CD14-positive monocyte (primary cell): Measurements from ENCODE around the gene CDC25B. TPM values are rescaled to one million over a fixed set of nuclear protein-coding genes. Genes with fewer than 3 reads are reported as not detected.

Source experiments
- DNase-seq, 3 donors: peaks; one replicate each; pipeline ENCODE4 v3.0.0-alpha.2; 2011 to 2022
- H2AFZ ChIP-seq: 2 replicates; pipeline ENCODE4 v1.6.0; 2012; ENCODE audit warnings: mild to moderate bottlenecking, low read depth, low read length, inconsistent platforms; ENCODE audit not compliant: insufficient read depth, poor library complexity, severe bottlenecking
- H3K27ac ChIP-seq, 2 donors: 1 replicate in 1 of 2; 2 replicates in 1 of 2; pipeline ENCODE4 v1.5.1; 2012 to 2013; ENCODE audit warnings: low read length in 2 of 2, control low read depth in 1 of 2, inconsistent platforms in 1 of 2, low read depth in 1 of 2, mild to moderate bottlenecking in 1 of 2
- H3K27me3 ChIP-seq, 2 donors: one replicate each; pipeline versions ENCODE4 v1.6.0 to v1.6.1; 2011 to 2013; ENCODE audit warnings: low read length in 2 of 2; ENCODE audit not compliant: control insufficient read depth in 2 of 2, insufficient read depth in 2 of 2
- H3K36me3 ChIP-seq, 2 donors: replicated peaks in 1 of 2; 1 replicate in 1 of 2; 2 replicates in 1 of 2; pipeline versions ENCODE4 v1.5.1 to v1.6.1; 2012 to 2013; ENCODE audit warnings: low read length in 2 of 2, control low read depth in 1 of 2, inconsistent platforms in 1 of 2, mild to moderate bottlenecking in 1 of 2; ENCODE audit not compliant: insufficient read depth in 2 of 2, control insufficient read depth in 1 of 2
- H3K4me1 ChIP-seq, 2 donors: 1 replicate in 1 of 2; 2 replicates in 1 of 2; pipeline versions ENCODE4 v1.5.1 to v1.6.1; 2012 to 2013; ENCODE audit warnings: low read length in 2 of 2, control low read depth in 1 of 2, inconsistent platforms in 1 of 2, mild to moderate bottlenecking in 1 of 2, moderate library complexity in 1 of 2; ENCODE audit not compliant: insufficient read depth in 2 of 2, control insufficient read depth in 1 of 2
- H3K4me2 ChIP-seq: replicated peaks from 2 replicates; pipeline ENCODE3; 2012; ENCODE audit warnings: low read length, moderate library complexity, mild to moderate bottlenecking; ENCODE audit not compliant: poor library complexity, severe bottlenecking; ENCODE audit errors: extremely low read depth
- H3K4me3 ChIP-seq, 3 experiments: fragments of 200-600 bp in 1 of 3; sonication (generic) in 1 of 3; replicated peaks in 1 of 3; 1 replicate in 2 of 3; 2 replicates in 1 of 3; pipeline ENCODE4 v1.5.1; 2011 to 2013; ENCODE audit warnings: low read length in 3 of 3, mild to moderate bottlenecking in 3 of 3, control low read depth in 2 of 3, low read depth in 2 of 3, inconsistent platforms in 1 of 3, moderate library complexity in 1 of 3
- H3K79me2 ChIP-seq: 2 replicates; pipeline ENCODE4 v1.6.0; 2012; ENCODE audit warnings: mild to moderate bottlenecking, control low read depth, inconsistent platforms, low read length, moderate library complexity; ENCODE audit not compliant: insufficient read depth
- H3K9ac ChIP-seq: 2 replicates; pipeline ENCODE4 v1.6.0; 2017; ENCODE audit warnings: low read length, mild to moderate bottlenecking; ENCODE audit not compliant: insufficient read depth, poor library complexity, severe bottlenecking
- H3K9me3 ChIP-seq, 2 donors: replicated peaks in 1 of 2; 1 replicate in 1 of 2; 2 replicates in 1 of 2; pipeline versions ENCODE4 v1.5.1 to v1.6.1; 2012 to 2013; ENCODE audit warnings: low read length in 2 of 2, control low read depth in 1 of 2; ENCODE audit not compliant: control insufficient read depth in 1 of 2, insufficient read depth in 1 of 2
- H4K20me1 ChIP-seq: 2 replicates; pipeline ENCODE4 v1.6.0; 2012; ENCODE audit warnings: mild to moderate bottlenecking, low read length, control low read depth, moderate library complexity; ENCODE audit not compliant: insufficient read depth
- H3K27ac Mint-ChIP-seq, 7 donors: one replicate each; pipeline ENCODE4 v1.8.0; 2020; ENCODE audit warnings: mild to moderate bottlenecking in 7 of 7, mixed read lengths in 7 of 7, moderate library complexity in 6 of 7, inconsistent platforms in 2 of 7
- H3K27me3 Mint-ChIP-seq, 3 donors: one replicate each; pipeline ENCODE4 v1.8.0; 2021 to 2022; ENCODE audit warnings: low read depth in 3 of 3, mild to moderate bottlenecking in 3 of 3, mixed read lengths in 3 of 3, moderate library complexity in 3 of 3, inconsistent platforms in 1 of 3
- H3K36me3 Mint-ChIP-seq, 2 donors: one replicate each; pipeline ENCODE4 v1.8.0; 2020; ENCODE audit warnings: mixed read lengths in 2 of 2, inconsistent platforms in 1 of 2, mild to moderate bottlenecking in 1 of 2
- H3K4me1 Mint-ChIP-seq: one replicate; pipeline ENCODE4 v1.8.0; 2020; ENCODE audit warnings: mild to moderate bottlenecking, mixed read lengths
- H3K4me3 Mint-ChIP-seq, 2 donors: one replicate each; pipeline ENCODE4 v1.8.0; 2020; ENCODE audit warnings: mild to moderate bottlenecking in 2 of 2, mixed read lengths in 2 of 2, moderate library complexity in 1 of 2
- H3K9me3 Mint-ChIP-seq, 7 donors: one replicate each; pipeline ENCODE4 v1.8.0; 2020 to 2022; ENCODE audit warnings: mixed read lengths in 7 of 7, mild to moderate bottlenecking in 6 of 7, moderate library complexity in 6 of 7, inconsistent platforms in 2 of 7
- CTCF ChIP-seq: fragments of 200-600 bp; IDR thresholded peaks from one replicate; pipeline ENCODE4 v1.8.0; 2022; ENCODE audit warnings: antibody characterized with exemption, mild to moderate bottlenecking
- WGBS: methylation state at CpG from one replicate; pipeline ENCODE4 v1.1.5; 2013; ENCODE audit warnings: missing lambda C conversion rate; ENCODE audit not compliant: insufficient coverage; 5-methylcytosine and 5-hydroxymethylcytosine counted together
- intact Hi-C, 2 donors: fragments of 100-400 bp; cut with micrococcal nuclease; formaldehyde crosslinking; loops; one replicate each; pipeline versions ENCODE4 v1.15.0 to v1.15.1; 2023
- polyA plus RNA-seq, 3 donors: library from polyadenylated mRNA; depleted of rRNA in 1 of 3; unstranded in 2 of 3; stranded (reverse) in 1 of 3; fragments of 300-500 nt in 2 of 3; fragments of >200 nt in 1 of 3; fragmentation: Illumina TruSeq in 2 of 3; gene quantifications; 1 replicate in 2 of 3; 2 replicates in 1 of 3; pipeline ENCODE4 v1.2.3, GENCODE V29; 2012 to 2021

CDC25B gene
- polyA plus RNA-seq, 3 donors = 3.6 to 35.6 (median 4.0) TPM

DNA sequence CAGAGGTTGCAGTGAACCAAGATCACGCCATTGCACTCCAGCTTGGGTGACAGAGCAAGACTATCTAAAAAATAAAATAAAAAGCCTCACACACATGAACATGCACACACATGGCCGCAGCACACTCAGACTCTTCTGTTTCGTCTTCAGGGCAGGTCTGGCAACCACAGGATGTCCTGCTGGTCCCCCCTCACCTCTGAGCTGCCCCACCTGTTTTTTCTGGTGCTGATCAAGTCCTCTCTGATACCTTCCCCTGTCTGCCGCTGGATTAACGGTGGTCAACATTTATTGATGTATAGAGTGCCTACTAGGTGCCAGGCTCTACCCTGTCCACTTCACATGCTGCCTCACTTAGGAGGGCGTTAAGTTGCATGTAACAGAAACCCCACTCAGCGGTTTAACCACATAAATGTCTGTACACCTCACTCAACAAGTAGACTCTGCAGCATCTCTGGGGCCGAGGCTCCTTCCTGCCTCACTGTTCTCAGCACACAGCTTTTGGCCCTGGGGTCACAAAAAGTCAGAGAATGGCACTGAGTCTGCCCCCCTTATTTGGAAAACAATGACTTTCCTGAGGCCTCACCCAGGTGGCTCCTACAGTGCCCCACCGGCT lies 19.7 kb downstream of the CDC25B start:
- no peak overlapping the region for H3K4me2 ChIP-seq
- H3K27me3 ChIP-seq = no peaks in the 10 kb centered on the region
- H3K27ac ChIP-seq = no peak overlapping the region
- no peak for TF ChIP-seq CTCF
- no peaks in the 10 kb centered on the region for H3K36me3 ChIP-seq
- H3K27me3 Mint-ChIP-seq = peaks cover 0 to 3% (median 1%) of the 10 kb centered on the region in 3 donors
- peaks cover 0 to 4% (median 0%) of the 10 kb centered on the region in 7 donors for H3K9me3 Mint-ChIP-seq
- H3K4me1 ChIP-seq = peaks cover 40 to 50% of the 10 kb centered on the region in 2 donors
- H3K36me3 Mint-ChIP-seq = peaks cover 3 to 4% of the 10 kb centered on the region in 2 donors
- peaks cover 2% of the 10 kb centered on the region for H3K79me2 ChIP-seq
- no peaks in the 10 kb centered on the region for H4K20me1 ChIP-seq
- peak overlapping the region in 2 of 7 donors; percentile 34 to 75 for H3K27ac Mint-ChIP-seq
- H3K4me3 Mint-ChIP-seq = no peak overlapping the region
- DNase-seq = peak in 1 of 3 donors; percentile 2
- intact Hi-C loops = loop anchor here in 1 of 2 donors (10.0 kb wide), 1 partner anchor 51 kb away; the partner anchor contains the start of gene ADISSP
- H3K9ac ChIP-seq = no peak overlapping the region
- no peak overlapping the region for H3K4me3 ChIP-seq
- H2AFZ ChIP-seq = no peak overlapping the region
- no peaks in the 10 kb centered on the region for H3K9me3 ChIP-seq
- peaks cover 42% of the 10 kb centered on the region for H3K4me1 Mint-ChIP-seq
- WGBS = 69% methylated on average over 7 of the region's 9 CpGs

DNA sequence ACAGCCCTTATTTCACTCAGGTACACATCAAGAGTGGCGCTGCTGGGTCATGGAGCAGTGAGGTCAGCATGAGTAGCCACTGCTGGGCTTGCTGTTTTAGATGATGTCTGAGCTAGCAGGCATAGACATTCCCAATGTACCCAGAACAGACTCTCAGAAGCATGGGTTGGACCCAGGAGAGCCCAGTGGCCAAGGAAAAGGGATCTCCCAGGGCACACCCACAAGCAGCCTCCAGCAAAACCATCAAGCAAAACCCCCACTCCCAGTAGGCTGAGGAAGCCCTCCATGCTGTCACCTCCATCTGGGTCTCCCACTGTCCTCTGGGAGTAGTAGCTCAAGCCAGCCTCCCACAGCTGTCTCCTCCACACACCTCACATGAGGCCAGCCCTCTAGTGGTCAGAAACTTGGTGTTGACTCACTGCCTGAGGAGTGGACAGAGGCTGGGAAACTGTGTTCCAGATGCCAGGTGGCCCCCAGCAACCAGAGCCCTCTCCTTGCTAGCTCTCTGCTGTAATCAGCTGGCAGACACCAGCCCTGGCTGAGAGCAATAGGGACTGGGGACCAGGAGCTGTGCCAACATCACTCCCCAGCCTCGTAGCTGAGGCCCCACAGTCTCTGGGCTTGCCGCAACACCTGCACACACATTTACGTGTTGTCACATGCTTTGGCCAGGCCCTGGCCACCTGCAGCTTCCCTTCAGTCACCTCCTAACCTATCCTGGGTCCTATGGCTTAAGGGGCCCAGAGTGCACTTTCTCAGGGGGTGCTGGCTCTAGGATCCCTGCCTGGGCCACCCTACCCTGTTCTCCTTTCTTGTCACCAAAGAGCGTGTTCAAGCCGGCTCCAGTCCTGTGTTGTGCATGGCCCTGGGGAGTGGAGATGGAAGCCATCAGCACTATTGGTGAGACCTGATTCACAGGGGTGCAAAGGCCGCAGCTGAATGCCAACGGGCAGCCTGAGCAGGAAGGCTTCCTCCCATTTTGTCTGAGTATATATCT lies 22.3 kb downstream of the CDC25B start:
- Mint-ChIP-seq H3K4me3 (peak overlapping the region in 1 of 2 donors; percentile 9), H3K9me3 (peaks cover 0 to 1% (median 0%) of the 10 kb centered on the region in 7 donors), H3K27ac (peak overlapping the region in 6 of 7 donors; percentile 46 to 78 (median 62)), H3K4me1 (peaks cover 22% of the 10 kb centered on the region), H3K27me3 (peaks cover 0 to 3% (median 0%) of the 10 kb centered on the region in 3 donors), H3K36me3 (peaks cover 13 to 18% of the 10 kb centered on the region in 2 donors)
- peak overlapping the region in 1 of 2 donors; percentile 44 for H3K27ac ChIP-seq
- H3K79me2 ChIP-seq = peaks cover 16% of the 10 kb centered on the region
- H3K4me3 ChIP-seq = no peak overlapping the region
- WGBS = 90% methylated on average over 5 of the region's 8 CpGs
- DNase-seq = peak; percentile 66 to 81 (median 76)
- intact Hi-C loops = loop anchor here in 1 of 2 donors (10.0 kb wide), 1 partner anchor 54 kb away; the partner anchor contains the start of gene ADISSP
- H3K27me3 ChIP-seq = no peaks in the 10 kb centered on the region
- no peak overlapping the region for H3K9ac ChIP-seq
- H4K20me1 ChIP-seq = no peaks in the 10 kb centered on the region
- H2AFZ ChIP-seq = peak overlapping the region; percentile 37
- H3K4me2 ChIP-seq = no peak overlapping the region
- peaks cover 12 to 17% of the 10 kb centered on the region in 2 donors for H3K36me3 ChIP-seq
- peak; percentile 79 for TF ChIP-seq CTCF
- peaks cover 20 to 33% of the 10 kb centered on the region in 2 donors for H3K4me1 ChIP-seq
- no peaks in the 10 kb centered on the region for H3K9me3 ChIP-seq
